GM18507 (cell line): ENCODE data around the gene DNAJC25.
"Not testable (repeated sequence)": the region's sequence is repeated elsewhere in the genome, so short reads cannot be mapped to it uniquely, and the experiment has no call there.

ENCODE experiments used
- DNase-seq: peaks from one replicate; pipeline ENCODE4 v3.0.0; 2011; ENCODE audit warnings: low read depth; ENCODE audit not compliant: insufficient read length; ENCODE audit errors: extremely low spot score
- FAIRE-seq: peaks from 2 replicates; lab custom pipeline; 2011; peaks lifted over from hg19 to GRCh38; lab: Jason Lieb, UNC

Gene DNAJC25

GRCh38 chr9:111661802-111662521 is 30.8 kb downstream of the DNAJC25 start:
- DNase-seq: peak; percentile 20
- peak; percentile 75 for FAIRE-seq

- no peak for FAIRE-seq
- no peak for DNase-seq
Observed at GRCh38 chr9:111662576-111663300, 31.6 kb downstream of the DNAJC25 start.

- DNase-seq (no peak), FAIRE-seq (no peak)
Observed at GRCh38 chr9:111663301-111663823, 32.2 kb downstream of the DNAJC25 start.

- no peak for FAIRE-seq
- no peak for DNase-seq
Observed at GRCh38 chr9:111668026-111668573, 37.0 kb downstream of the DNAJC25 start.

GRCh38 chr9:111668601-111669000 is 37.5 kb downstream of the DNAJC25 start:
- not testable (repeated sequence) for DNase-seq, FAIRE-seq

- DNase-seq (no peak), FAIRE-seq (no peak)
Observed at GRCh38 chr9:111674319-111674718, 43.2 kb downstream of the DNAJC25 start.

- FAIRE-seq (no peak), DNase-seq (no peak)
Observed at GRCh38 chr9:111676116-111676515, 45.0 kb downstream of the DNAJC25 start.

GRCh38 chr9:111678293-111678692 is 47.2 kb downstream of the DNAJC25 start:
- FAIRE-seq: no peak
- DNase-seq: no peak

GRCh38 chr9:111679199-111679598 is 48.1 kb downstream of the DNAJC25 start:
- FAIRE-seq: no peak

GRCh38 chr9:111683392-111683791 is 52.3 kb downstream of the DNAJC25 start:
- DNase-seq (no peak), FAIRE-seq (no peak)

More at GRCh38 chr9:111679199-111679598, 48.1 kb downstream of the DNAJC25 start:
- no peak for DNase-seq

GRCh38 chr9:111691672-111692329 is 60.7 kb downstream of the DNAJC25 start:
- FAIRE-seq (peak; percentile 48), DNase-seq (no peak)

GRCh38 chr9:111696796-111697195 is 65.7 kb downstream of the DNAJC25 start:
- FAIRE-seq (no peak), DNase-seq (no peak)

- DNase-seq (no peak), FAIRE-seq (no peak)
Observed at GRCh38 chr9:111700776-111701175, 69.6 kb downstream of the DNAJC25 start.
